GM18951 (cell line): ENCODE measurements around the gene GAK.

Source experiments
- POLR2A ChIP-seq: IDR thresholded peaks from 4 replicates; pipeline ENCODE4 v1.6.1; 2011; ENCODE audit warnings: mild to moderate bottlenecking; ENCODE audit not compliant: insufficient read length, insufficient read depth; ENCODE audit errors: extremely low read depth
- in situ Hi-C: fragments of 300-500 bp; cut with MboI; formaldehyde crosslinking; loops from one replicate; pipeline ENCODE4 v1.12.0; 2022; ENCODE audit warnings: low sequenced_read_pairs, mixed read lengths, inconsistent platforms; ENCODE audit not compliant: unreplicated experiment

The GAK gene

DNA sequence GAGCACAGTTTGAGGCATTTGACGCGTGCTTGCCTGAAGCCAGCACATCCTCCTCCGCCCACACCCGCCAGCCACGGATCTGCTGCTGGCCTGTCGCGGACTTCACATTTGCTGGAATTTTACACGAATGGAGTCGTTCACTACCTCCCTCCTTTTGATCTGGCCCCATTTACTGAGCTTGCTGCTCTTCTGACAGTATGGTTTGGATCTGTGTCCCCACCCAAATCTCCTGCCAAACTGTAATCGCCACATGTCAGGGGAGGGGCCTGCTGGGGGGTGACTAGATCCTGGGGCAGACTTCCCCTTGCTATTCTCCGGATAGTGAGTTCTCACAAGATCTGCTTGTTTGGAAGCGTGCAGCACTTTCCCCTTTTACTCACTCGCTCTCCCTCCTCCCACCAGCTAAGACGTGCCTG is 86.3 kb downstream of the GAK start:
- no peak for TF ChIP-seq POLR2A
- in situ Hi-C loops = no loop called here

DNA sequence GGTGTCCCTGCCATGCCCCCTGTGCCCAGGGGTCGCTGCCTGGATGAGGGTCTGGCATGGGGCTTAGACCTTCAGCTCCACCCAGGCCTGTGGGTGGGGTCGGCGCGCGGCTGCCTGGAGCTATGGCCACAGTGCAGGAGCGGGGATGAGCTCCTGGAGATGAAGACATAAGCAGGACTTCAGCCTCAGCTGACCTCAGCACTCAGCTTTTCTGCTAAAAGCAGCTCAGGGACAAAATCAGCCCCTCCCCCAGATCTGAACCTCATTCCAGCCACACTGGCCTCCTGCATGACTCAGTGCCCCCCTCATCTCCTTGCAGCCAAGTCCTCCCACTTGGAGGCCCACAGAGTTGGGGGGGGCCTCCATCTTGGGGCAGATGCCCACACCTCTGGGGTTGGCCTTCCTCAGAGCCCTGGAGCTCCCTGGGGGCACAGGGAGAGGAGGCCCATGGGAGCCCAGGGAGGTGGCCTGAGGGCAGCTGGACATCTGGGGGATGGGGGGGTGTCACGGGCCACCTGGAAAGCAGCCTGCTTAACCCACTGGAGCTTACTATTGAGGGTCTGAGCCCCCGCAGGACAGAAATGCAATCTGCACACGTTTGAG is 86.8 kb downstream of the GAK start:
- in situ Hi-C loops = no loop called here

DNA sequence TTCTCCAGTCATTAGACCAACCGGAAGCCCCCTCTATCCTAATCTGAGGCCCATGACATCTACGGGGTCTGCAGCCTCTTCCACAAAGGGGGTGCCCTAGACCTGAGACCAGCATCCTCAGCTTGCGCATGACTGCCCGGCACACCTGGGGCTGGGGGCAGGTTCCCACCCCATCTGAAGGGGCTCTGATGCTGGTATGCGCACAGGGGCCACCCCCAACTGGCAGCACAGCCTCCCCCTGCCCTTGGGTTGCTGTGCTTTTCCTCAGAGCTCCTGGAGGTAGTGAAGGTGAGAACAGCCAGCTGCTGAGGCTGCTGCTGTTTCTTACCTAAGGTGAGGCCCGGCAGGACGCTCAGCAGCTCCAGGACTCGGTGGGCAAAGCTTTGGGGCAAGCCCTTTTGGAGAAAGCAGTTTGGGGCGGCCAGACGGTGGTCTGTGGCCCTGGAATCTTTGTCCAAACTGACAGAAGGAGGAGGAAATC is 87.3 kb downstream of the GAK start:
- in situ Hi-C loops = no loop called here
- no peak for TF ChIP-seq POLR2A

More for the DNA sequence above, 86.8 kb downstream of the GAK start:
- no peak for TF ChIP-seq POLR2A

DNA sequence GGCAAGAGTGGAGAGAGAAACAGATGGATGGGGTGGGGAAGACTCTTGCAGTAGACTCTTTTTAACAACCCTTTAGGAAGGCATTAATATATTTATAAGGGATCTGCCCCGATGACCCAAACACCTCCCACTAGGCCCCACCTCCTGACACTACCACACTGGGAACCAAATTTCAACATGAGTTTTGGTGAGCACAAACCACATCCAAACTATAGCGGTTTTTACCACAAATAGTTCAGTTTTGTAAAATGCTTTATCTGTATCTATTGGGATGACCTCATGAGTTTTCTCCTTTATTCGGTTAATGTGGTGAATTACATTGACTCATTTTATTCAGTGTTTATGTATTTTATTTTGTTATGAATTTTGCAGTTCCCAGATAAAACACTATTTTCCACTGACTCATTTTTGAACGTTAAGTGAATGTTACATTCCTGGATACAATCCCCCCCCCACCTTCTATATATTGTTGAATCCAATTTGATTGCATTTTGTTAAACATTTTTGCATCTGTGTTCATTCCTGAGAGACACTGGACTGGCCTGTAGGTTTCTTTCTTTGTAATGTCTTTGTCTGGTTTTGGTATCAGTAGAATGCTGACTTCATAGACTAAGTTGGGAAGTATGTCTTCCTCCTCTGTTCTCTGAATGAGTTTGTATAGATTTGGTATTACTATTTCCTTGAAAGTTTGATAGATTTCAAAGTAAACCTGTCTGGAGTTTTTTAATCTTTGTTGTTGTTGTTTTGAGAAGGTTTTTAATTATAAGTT is 92.3 kb downstream of the GAK start:
- in situ Hi-C loops = no loop called here
- no peak for TF ChIP-seq POLR2A

DNA sequence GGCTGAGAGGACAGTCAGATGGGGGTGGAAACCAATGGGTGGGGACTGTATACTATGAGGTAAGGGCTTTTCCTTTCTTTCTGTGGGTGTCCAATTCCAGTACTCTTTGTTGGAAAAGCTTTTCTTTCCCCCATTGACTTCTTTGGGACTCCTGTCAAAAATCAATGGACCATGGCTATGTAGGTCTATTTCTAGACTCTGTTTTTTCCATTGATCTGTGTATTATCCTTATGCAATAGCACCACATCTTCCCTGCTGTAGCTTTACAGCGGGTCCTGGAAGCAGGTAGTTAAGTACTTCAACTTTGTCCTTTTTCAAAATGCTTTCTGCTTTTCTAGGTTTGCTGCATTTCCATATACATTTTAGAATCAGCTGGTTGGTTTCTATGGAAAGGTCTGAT is 94.3 kb downstream of the GAK start:
- no peak for TF ChIP-seq POLR2A
- in situ Hi-C loops = no loop called here

DNA sequence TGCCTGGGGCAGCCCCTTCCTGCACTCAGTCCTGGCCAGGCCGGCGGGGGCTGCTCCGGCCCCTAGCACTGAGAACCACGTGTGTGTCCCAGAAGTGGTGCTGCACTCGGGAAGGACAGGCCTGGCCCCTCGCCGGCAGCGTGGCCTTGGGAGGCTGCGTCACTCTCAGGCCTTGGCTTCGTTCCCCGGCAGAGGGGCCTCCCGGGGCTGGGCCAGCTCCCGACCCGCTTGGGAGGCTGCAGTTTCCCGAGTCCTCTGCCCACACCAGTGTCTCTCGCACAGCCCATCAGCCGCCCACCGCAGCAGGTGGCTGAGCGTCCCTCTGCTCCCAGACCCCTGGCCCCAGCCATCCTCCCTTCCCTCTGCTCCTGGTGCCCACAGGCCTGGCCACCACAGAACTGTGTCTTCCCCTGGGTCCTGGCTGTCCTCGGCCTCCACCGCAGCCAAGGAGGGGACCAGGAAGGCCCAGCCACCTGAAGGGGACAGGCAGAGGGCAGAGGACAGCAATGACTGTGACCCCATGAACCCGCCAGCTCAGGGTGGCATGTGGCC is 95.3 kb downstream of the GAK start:
- TF ChIP-seq POLR2A = no peak
- in situ Hi-C loops = no loop called here

DNA sequence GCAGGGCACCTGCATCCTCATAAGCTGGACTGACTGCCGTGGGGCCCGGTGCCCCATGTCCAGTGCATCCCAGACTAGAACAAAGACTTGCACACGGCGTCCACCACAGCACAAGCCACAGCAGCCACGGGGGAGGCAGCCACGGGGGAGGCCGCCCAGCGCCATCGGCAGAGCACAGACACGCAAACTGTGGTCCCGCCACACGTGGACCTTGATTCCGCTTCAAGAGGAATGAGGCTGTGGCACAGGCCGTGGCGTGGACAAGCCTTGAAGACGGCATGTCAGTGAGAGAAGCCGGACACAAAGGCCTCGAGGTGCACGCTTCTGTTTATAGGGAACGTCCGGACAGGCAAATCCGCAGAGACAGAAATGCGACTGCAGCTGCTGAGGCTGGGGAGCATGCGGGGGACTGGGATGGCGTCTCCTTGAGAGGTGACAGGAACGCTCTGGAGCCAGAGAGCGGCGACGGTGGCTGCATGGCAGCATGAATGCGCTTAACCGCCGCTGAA is 96.1 kb downstream of the GAK start:
- in situ Hi-C loops = no loop called here
- TF ChIP-seq POLR2A = no peak

DNA sequence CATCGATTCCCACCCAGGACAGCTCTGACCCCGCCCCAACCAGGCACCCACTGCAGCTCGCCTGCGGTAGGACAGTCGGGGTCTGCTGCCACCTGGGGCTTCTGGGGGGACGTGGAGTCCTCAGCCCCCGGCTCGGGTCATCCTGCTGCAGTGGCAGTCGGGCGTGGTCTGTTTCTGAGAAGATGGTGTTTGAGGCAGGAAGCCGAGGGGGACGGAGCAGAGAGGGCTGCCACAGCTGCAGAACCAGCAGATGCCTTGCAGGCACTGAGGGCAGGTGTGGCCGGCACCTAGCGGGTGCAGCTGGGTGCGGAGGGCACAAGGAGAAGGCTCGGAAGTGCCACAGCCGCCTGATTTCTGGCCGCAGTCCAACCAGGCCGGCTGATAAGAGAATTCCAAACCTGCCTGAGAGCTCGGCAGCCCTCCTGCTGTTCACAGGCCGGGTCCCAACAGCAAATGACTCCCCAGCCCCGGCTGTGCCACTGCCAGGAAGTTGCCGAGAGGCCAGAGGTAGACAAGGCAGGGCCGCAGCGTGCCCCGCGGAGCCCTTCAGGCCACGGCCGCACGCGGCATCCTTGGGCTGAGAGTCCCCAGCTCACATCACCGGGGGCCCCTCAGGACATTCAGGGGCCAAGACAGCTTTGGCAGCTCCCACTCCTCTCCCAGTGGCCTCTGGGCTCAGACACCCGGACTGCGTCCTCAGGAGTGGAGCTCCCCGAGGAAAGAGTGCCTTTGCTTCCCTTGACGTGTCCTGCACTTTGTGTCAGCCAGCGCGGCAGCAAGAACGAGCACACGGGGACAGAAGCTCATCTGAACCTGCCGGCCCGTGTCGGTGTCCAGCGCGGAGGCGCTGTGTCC is 96.7 kb downstream of the GAK start:
- in situ Hi-C loops = no loop called here
- no peak for TF ChIP-seq POLR2A

DNA sequence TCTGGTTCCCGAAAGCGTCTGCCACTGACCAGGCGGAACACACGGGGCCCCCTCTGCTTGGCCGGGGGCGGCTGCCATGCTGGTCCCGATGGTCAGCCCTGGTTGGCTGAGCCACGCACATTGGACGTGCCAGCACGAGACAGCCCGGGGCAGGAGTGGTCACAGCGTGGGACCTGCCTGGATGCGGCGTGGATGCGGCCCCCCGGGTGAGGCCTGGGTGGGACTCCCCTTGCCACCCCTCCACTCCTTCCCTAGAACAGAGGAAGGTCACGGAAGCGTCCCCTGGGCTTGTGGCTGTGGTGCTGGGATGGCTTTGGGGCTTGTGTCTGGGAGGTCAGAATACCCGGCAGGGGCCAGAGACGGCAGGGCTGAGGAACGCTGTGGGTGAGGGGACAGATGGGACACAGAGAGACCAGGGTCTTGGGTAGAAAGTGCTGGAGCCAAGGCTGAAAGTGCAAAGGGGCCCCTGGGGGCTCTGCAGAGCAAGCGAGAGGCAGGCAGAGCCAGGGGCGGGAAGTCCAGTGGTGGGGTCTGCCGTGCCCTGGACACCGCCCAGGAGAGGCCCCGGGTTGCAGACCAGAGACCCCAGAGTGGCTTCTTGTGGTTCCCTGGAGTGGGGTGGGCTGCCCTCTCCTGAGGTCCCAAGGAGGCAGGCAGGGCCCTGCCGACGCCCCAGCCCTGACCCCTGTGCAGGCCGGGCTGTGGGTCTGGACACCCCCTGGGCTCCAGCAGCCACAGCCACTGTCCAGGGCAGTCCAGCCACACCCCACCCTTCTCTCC is 97.6 kb downstream of the GAK start:
- TF ChIP-seq POLR2A = no peak
- in situ Hi-C loops = no loop called here

DNA sequence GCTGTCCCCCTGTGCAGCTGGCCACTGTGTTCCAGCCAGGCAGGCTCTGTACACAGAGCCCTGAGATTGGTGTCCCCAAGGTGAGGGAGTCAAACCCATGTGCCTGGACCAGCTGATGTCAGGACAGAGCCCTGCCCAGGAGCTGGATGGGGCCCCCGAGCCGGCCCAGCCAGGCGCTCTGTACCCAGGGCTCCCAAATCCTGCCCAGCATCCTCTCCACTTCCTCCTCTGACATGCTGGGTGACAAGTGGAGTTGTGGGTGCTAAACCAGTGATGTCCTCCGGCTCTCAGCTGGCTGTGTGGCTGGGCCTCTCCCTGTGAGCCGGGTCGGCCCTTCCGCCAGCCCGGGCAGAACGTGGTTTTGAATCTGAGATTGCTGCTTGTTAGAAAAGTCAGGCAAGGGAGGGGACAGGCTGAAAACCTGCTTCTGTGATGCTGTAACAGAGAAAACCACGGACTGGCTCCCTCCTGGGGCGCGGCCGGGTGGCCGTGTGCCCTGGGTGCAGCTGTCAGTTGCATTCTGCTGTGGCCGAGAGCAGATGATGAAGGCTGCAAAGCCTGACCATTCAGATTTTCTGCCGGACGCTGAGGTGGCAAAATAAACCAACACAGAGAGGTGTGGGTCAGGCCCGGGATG is 98.3 kb downstream of the GAK start:
- no peak for TF ChIP-seq POLR2A
- in situ Hi-C loops = no loop called here

DNA sequence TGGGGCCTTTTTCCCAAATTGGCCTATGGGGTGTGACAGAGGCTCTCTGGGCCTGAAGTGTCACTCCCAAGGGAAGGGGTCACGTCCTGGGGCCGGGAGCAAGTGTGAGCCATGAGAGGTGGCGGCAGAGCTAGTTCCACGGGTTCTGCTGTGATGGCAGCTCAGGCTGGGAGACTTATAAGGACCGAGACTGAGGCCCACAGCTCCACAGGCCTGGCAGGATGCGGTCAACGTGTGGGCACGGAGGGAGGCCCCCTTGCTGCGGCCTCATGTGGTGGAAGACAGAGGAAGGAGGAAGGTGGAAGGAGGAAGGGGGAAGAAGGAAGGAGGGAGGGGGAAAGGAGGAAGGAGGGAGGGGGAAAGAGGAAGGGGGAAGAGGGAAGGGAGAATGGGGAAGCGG is 99.0 kb downstream of the GAK start:
- in situ Hi-C loops = no loop called here
- no peak for TF ChIP-seq POLR2A

DNA sequence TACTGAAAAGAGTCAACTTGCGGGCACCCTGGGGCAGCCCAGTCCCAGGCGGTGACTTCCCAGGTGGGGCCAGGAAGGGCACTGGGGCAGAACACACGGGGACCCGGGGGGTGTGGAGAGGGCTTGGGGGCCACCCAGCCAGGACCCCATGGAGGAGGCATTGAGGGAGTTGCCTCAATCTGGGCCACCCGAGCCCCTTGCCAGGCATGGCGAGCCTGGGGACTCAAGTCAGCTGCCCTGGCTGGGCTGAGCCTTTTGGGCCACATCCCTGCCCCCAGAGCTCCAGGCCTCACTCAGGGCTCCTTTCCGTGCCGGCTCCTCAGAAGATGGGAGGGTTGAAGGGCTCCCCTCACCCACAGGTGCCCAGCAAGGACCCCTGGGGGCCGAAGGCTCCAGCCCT is 99.6 kb downstream of the GAK start:
- in situ Hi-C loops = no loop called here
- TF ChIP-seq POLR2A = no peak
